SU-DHL-6 (cell line): ENCODE results near the gene RTEL1.

Experiments
- H2AFZ ChIP-seq: fragments of 200-600 bp; sonication (generic); 2 replicates; pipeline ENCODE4 v1.6.1; 2014; ENCODE audit warnings: low read depth, mild to moderate bottlenecking, moderate library complexity, mixed read lengths, antibody characterized with exemption, low read length; ENCODE audit not compliant: severe bottlenecking
- H3F3A ChIP-seq: fragments of 200-600 bp; shearing (Covaris generic); 2 replicates; pipeline ENCODE4 v1.6.0; 2016; ENCODE audit warnings: antibody characterized with exemption, mild to moderate bottlenecking; ENCODE audit not compliant: insufficient read depth
- H3K27ac ChIP-seq: fragments of 200-600 bp; sonication (generic); 2 replicates; pipeline ENCODE4 v1.5.1; 2016; ENCODE audit warnings: low read depth, mild to moderate bottlenecking, low read length, moderate library complexity, mixed read lengths
- H3K27me3 ChIP-seq: fragments of 200-600 bp; sonication (generic), shearing (Covaris generic); 2 replicates; pipeline ENCODE4 v1.6.0; 2014; ENCODE audit warnings: mild to moderate bottlenecking, low read length
- H3K36me3 ChIP-seq: fragments of 200-600 bp; sonication (generic); 2 replicates; pipeline ENCODE4 v1.6.1; 2014; ENCODE audit warnings: mild to moderate bottlenecking, low read length, mixed read lengths
- H3K4me2 ChIP-seq: fragments of 300-600, 200-600 bp; shearing (Covaris generic), sonication (generic); 2 replicates; pipeline ENCODE4 v1.6.0; 2014; ENCODE audit warnings: low read length, low read depth, mild to moderate bottlenecking; ENCODE audit not compliant: poor library complexity, severe bottlenecking
- H3K4me3 ChIP-seq: fragments of 200-600 bp; sonication (generic); 2 replicates; pipeline ENCODE4 v1.5.1; 2014; ENCODE audit warnings: antibody characterized with exemption, low read length, mild to moderate bottlenecking, mixed read lengths; ENCODE audit not compliant: insufficient read depth, poor library complexity, severe bottlenecking
- H3K79me2 ChIP-seq: fragments of 200-600 bp; sonication (generic); 2 replicates; pipeline ENCODE4 v1.6.1; 2014; ENCODE audit warnings: mild to moderate bottlenecking, low read length, moderate library complexity; ENCODE audit not compliant: insufficient read depth
- H3K9ac ChIP-seq: fragments of 200-600 bp; sonication (generic); 2 replicates; pipeline ENCODE4 v1.7.0; 2014; ENCODE audit warnings: mild to moderate bottlenecking, low read length
- H3K9me2 ChIP-seq: fragments of 200-600 bp; sonication (generic); replicated peaks from 2 replicates; pipeline ENCODE4 v1.6.1; 2014; ENCODE audit warnings: low read length; ENCODE audit not compliant: insufficient read depth
- H3K9me3 ChIP-seq: fragments of 200-600 bp; sonication (generic); 2 replicates; pipeline ENCODE4 v1.6.1; 2014; ENCODE audit warnings: low read length, mixed read lengths; ENCODE audit not compliant: insufficient read depth
- H4K20me1 ChIP-seq: fragments of 200-600 bp; sonication (generic); 2 replicates; pipeline ENCODE4 v1.6.1; 2014; ENCODE audit warnings: low read depth, mild to moderate bottlenecking, antibody characterized with exemption, low read length, moderate library complexity, mixed read lengths
- EZH2phosphoT487 ChIP-seq: fragments of 200-600 bp; sonication (generic), shearing (Covaris generic); conservative IDR thresholded peaks from 2 replicates; pipeline ENCODE4 v1.6.1; 2018; ENCODE audit warnings: mild to moderate bottlenecking, antibody characterized with exemption, low read length, moderate library complexity, mixed read lengths
- TF ChIP-seq, protein P1 (sequence below): fragments of 200-600 bp; sonication (generic); IDR thresholded peaks from one replicate; pipeline ENCODE4 v1.5.1; 2017; ENCODE audit warnings: antibody characterized with exemption, mild to moderate bottlenecking, low read length, moderate library complexity; ENCODE audit not compliant: insufficient read depth, poor library complexity, severe bottlenecking

Gene RTEL1

DNA sequence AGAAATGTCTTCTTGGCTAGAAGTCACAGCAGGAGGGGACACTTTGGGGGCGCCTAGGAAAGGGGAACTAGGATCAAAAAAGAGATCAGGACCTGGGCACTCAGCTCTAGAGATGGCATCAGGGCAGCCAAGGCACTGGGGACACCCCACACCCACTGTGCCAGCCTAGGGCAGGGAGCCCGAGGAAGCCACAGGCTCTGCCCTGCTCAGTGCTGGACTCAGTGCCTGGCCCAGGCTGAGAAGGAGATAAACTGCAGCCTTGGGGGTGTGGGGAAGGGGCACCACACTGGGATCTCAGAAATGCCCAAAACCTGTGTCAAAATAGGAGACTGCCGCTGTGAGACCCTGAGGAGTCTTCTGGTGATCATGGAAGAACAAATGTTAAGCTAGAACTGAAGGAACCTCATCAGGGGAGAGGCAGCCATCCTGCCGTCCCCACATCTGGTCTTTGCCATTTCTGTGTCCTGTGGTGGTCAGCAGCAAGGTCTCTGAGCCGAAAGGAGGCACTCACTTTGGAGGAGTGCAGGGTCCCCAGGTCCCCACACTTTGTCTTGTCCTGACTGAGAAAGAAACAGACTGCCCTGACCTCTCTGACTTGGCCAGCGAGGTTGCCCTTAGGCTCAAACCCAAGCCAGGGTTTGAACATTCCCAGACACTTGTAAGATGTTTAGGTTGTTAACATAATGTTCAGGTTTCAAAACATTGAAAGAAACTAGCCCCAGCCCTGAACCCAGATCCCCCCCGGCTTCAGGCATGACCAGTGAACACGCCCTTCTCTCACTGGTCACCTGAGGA, 47.3 kb downstream of the RTEL1 start:
- no peak for TF ChIP-seq EZH2phosphoT487
- TF ChIP-seq, protein P1, sequence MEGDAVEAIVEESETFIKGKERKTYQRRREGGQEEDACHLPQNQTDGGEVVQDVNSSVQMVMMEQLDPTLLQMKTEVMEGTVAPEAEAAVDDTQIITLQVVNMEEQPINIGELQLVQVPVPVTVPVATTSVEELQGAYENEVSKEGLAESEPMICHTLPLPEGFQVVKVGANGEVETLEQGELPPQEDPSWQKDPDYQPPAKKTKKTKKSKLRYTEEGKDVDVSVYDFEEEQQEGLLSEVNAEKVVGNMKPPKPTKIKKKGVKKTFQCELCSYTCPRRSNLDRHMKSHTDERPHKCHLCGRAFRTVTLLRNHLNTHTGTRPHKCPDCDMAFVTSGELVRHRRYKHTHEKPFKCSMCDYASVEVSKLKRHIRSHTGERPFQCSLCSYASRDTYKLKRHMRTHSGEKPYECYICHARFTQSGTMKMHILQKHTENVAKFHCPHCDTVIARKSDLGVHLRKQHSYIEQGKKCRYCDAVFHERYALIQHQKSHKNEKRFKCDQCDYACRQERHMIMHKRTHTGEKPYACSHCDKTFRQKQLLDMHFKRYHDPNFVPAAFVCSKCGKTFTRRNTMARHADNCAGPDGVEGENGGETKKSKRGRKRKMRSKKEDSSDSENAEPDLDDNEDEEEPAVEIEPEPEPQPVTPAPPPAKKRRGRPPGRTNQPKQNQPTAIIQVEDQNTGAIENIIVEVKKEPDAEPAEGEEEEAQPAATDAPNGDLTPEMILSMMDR = no peak
- Histone ChIP-seq H3K9ac (no peak overlapping the region), H3F3A (0 out of 2 replicates have a peak, but pooled peaks cover under 1% of the 10 kb centered on the region), H3K4me2 (no peak overlapping the region), H3K9me3 (no peaks in the 10 kb centered on the region), H3K27ac (no peak overlapping the region), H2AFZ (no peak overlapping the region), H3K36me3 (peaks cover under 1% of the 10 kb centered on the region; the same call in 1 of the 2 replicates), H3K79me2 (peaks cover 36% of the 10 kb centered on the region), H3K9me2 (no peaks in the 10 kb centered on the region), H3K4me3 (no peak overlapping the region), H4K20me1 (0 out of 2 replicates have a peak, but pooled peaks cover 4% of the 10 kb centered on the region), H3K27me3 (no peaks in the 10 kb centered on the region)

DNA sequence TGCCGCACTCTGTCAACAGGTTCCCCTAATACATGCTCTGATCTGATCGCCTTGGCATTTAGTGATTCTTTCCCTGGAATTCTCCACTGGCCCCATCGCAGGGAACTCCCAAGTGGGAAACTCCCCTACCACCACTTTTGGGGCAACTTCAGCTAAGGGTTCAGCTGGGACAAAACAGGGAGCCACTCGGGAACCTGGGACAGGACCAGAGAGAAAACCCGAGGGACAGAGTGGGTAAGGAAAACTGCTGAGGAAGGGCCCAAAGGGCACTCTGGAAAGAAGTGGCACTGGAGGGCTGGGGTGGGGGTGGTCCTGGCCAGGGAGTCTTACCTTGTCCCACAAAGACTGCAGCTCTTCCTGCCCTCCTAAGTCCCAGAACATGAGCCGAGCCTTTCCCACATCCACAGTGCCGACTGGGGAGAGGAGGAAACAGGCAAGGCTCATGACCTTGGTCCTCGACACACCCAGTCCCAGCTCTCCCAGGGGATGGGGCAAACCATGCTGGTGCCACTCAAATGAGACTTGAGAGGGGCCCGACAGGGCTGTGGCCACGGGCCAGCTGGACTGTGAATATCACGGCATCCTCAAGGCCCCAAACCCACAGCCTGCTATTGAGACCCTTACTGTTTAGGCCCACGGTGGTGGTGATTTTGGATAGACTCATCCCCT, 48.0 kb downstream of the RTEL1 start:
- no peaks in the 10 kb centered on the region for H3K9me3 ChIP-seq
- H2AFZ ChIP-seq = no peak overlapping the region
- peak overlapping the region; percentile 79 for H3K4me3 ChIP-seq
- H3F3A ChIP-seq = 0 out of 2 replicates have a peak, but pooled peaks cover 4% of the 10 kb centered on the region
- H3K9ac ChIP-seq = peak overlapping the region; percentile 89
- H3K27ac ChIP-seq = no peak overlapping the region
- peak overlapping the region; percentile 68 for H3K4me2 ChIP-seq
- peaks cover 43% of the 10 kb centered on the region for H3K79me2 ChIP-seq
- peaks cover 3% of the 10 kb centered on the region; the same call in 1 of the 2 replicates for H3K36me3 ChIP-seq
- no peaks in the 10 kb centered on the region for H3K9me2 ChIP-seq
- TF ChIP-seq, protein P1 = no peak
- TF ChIP-seq EZH2phosphoT487 = no peak
- H3K27me3 ChIP-seq = no peaks in the 10 kb centered on the region
- H4K20me1 ChIP-seq = 0 out of 2 replicates have a peak, but pooled peaks cover 4% of the 10 kb centered on the region

DNA sequence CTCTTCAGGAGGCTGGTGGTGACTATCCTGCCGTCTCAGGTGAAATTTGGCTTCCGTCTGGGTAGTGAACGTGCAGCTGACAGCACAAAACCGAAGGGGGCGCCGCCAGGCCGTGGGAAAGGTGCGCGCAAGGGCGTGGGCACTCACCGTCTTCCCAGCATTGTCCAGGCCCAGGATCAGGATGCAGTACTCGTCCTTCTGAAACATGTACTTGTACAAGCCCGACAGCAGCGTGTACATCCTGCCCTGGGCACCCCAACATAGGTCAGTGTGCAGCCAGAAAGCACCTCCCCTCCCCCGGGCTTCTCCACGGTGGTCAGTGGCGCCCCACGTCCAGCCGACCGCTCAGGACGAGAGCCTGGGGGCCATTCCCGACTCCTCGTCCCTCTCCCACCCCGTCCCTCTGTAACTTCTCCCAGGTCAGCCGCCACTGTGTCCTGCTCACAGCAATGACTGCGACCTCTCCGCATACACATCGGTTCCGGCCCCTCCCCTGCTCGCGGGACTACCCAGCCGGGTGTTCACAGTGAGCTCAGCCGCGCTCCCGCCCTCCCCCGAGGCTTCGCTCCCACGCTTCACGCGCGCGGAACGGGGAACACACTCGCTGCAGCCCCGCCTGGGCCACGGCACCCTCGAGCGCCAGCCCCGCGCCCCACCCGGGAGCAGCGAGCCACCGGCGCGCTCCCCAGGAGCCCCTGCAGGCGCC, 48.9 kb downstream of the RTEL1 start:
- Histone ChIP-seq H3K27me3 (no peaks in the 10 kb centered on the region), H3K9ac (peak overlapping the region; percentile 89), H3F3A (0 out of 2 replicates have a peak, but pooled peaks cover 4% of the 10 kb centered on the region), H3K27ac (peak overlapping the region; percentile 38), H2AFZ (peak overlapping the region; percentile 34), H3K4me3 (peak overlapping the region; percentile 79), H3K9me3 (no peaks in the 10 kb centered on the region), H3K79me2 (peaks cover 51% of the 10 kb centered on the region), H3K36me3 (peaks cover 11% of the 10 kb centered on the region), H3K4me2 (peak overlapping the region; percentile 68), H3K9me2 (no peaks in the 10 kb centered on the region), H4K20me1 (0 out of 2 replicates have a peak, but pooled peaks cover 4% of the 10 kb centered on the region)
- TF ChIP-seq, protein P1 = peak; percentile 81
- no peak for TF ChIP-seq EZH2phosphoT487
